Trophoblast cell (in vitro differentiated cells and primary cell): Measurements from ENCODE around the gene AUTS2.
"Not testable (repeated sequence)": the region's sequence is repeated elsewhere in the genome, so short reads cannot be mapped to it uniquely, and the experiment has no call there.

Source experiments
- DNase-seq, 2 donors: peaks; one replicate each; pipeline ENCODE4 v3.0.0-alpha.2; 2016
- H2AFZ ChIP-seq: 2 replicates; pipeline ENCODE4 v1.6.1; 2013; ENCODE audit warnings: low read length, moderate library complexity, mild to moderate bottlenecking; ENCODE audit not compliant: insufficient read depth, poor library complexity
- H2AK5ac ChIP-seq: 2 replicates; pipeline ENCODE4 v1.6.1; 2013; ENCODE audit warnings: mild to moderate bottlenecking, low read length
- H2BK120ac ChIP-seq: 2 replicates; pipeline ENCODE4 v1.6.1; 2013; ENCODE audit warnings: low read length, mild to moderate bottlenecking, moderate library complexity; ENCODE audit not compliant: insufficient read depth, poor library complexity
- H2BK12ac ChIP-seq: 2 replicates; pipeline ENCODE4 v1.6.1; 2013; ENCODE audit warnings: mild to moderate bottlenecking, low read length, moderate library complexity
- H2BK5ac ChIP-seq: 2 replicates; pipeline ENCODE4 v1.6.1; 2013; ENCODE audit warnings: low read length, low read depth, moderate library complexity, mild to moderate bottlenecking; ENCODE audit not compliant: poor library complexity
- H3K14ac ChIP-seq: 2 replicates; pipeline ENCODE4 v1.6.1; 2013; ENCODE audit warnings: mild to moderate bottlenecking, low read length
- H3K18ac ChIP-seq: 2 replicates; pipeline ENCODE4 v1.6.1; 2013; ENCODE audit warnings: mild to moderate bottlenecking, low read length
- H3K23ac ChIP-seq: 2 replicates; pipeline ENCODE4 v1.6.1; 2013; ENCODE audit warnings: low read length
- H3K27ac ChIP-seq: 2 replicates; pipeline ENCODE4 v1.5.1; 2013; ENCODE audit warnings: low read depth, mild to moderate bottlenecking, inconsistent platforms, low read length, moderate library complexity
- H3K27me3 ChIP-seq: 2 replicates; pipeline ENCODE4 v1.6.1; 2013; ENCODE audit warnings: inconsistent platforms, mild to moderate bottlenecking, low read length, moderate library complexity; ENCODE audit not compliant: insufficient read depth
- H3K36me3 ChIP-seq, 2 experiments: 1 replicate in 1 of 2; 2 replicates in 1 of 2; pipeline ENCODE4 v1.6.1; 2013; ENCODE audit warnings: low read length in 2 of 2, mild to moderate bottlenecking in 2 of 2, moderate library complexity in 1 of 2; ENCODE audit not compliant: insufficient read depth in 2 of 2, control insufficient read depth in 1 of 2
- H3K4ac ChIP-seq: 2 replicates; pipeline ENCODE4 v1.6.1; 2013; ENCODE audit warnings: low read depth, mild to moderate bottlenecking, low read length, moderate library complexity
- H3K4me1 ChIP-seq, 2 experiments: 1 replicate in 1 of 2; 2 replicates in 1 of 2; pipeline ENCODE4 v1.6.1; 2013; ENCODE audit warnings: low read length in 2 of 2, mild to moderate bottlenecking in 2 of 2, moderate library complexity in 1 of 2; ENCODE audit not compliant: insufficient read depth in 2 of 2, control insufficient read depth in 1 of 2
- H3K4me2 ChIP-seq: 2 replicates; pipeline ENCODE4 v1.6.1; 2013; ENCODE audit warnings: inconsistent platforms, mild to moderate bottlenecking, low read length, moderate library complexity
- H3K4me3 ChIP-seq: 2 replicates; pipeline ENCODE4 v1.5.1; 2013; ENCODE audit warnings: mild to moderate bottlenecking, low read depth, low read length, inconsistent platforms
- H3K79me1 ChIP-seq: one replicate; pipeline ENCODE4 v1.6.1; 2013; ENCODE audit warnings: low read length
- H3K79me2 ChIP-seq: 2 replicates; pipeline ENCODE4 v1.6.1; 2013; ENCODE audit warnings: low read length, mild to moderate bottlenecking; ENCODE audit not compliant: control insufficient read depth, insufficient read depth, poor library complexity
- H3K9ac ChIP-seq: 2 replicates; pipeline ENCODE4 v1.6.1; 2013; ENCODE audit warnings: mild to moderate bottlenecking, low read length
- H3K9me3 ChIP-seq: 2 replicates; pipeline ENCODE4 v1.6.1; 2013; ENCODE audit warnings: low read depth, mild to moderate bottlenecking, control low read depth, inconsistent platforms, low read length; ENCODE audit not compliant: insufficient read depth
- H4K12ac ChIP-seq: 2 replicates; pipeline ENCODE4 v1.6.1; 2013; ENCODE audit warnings: low read depth, mild to moderate bottlenecking, low read length, moderate library complexity
- H4K8ac ChIP-seq: 2 replicates; pipeline ENCODE4 v1.6.1; 2013; ENCODE audit warnings: low read depth, mild to moderate bottlenecking, low read length, moderate library complexity
- H4K91ac ChIP-seq: one replicate; pipeline ENCODE4 v1.6.1; 2013; ENCODE audit warnings: low read depth, mild to moderate bottlenecking, low read length, moderate library complexity
- WGBS: extraction: QIAGEN DNeasy Blood & Tissue Kit; methylation state at CpG from one replicate; pipeline ENCODE4 v1.1.7; 2013; ENCODE audit warnings: missing lambda C conversion rate; ENCODE audit not compliant: insufficient read length, insufficient coverage; ENCODE audit errors: extremely low coverage; 5-methylcytosine and 5-hydroxymethylcytosine counted together

AUTS2 gene

GRCh38 chr7:70361821-70362220 is 763.5 kb downstream of the AUTS2 start:
- Histone ChIP-seq H3K9ac (no peak overlapping the region), H4K8ac (no peak overlapping the region), H4K91ac (no peak overlapping the region), H2AK5ac (no peak overlapping the region), H3K4me3 (no peak overlapping the region), H3K36me3 (no peaks in the 10 kb centered on the region), H3K23ac (no peak overlapping the region), H3K18ac (no peak overlapping the region), H3K14ac (no peak overlapping the region), H3K9me3 (no peaks in the 10 kb centered on the region), H3K79me2 (no peaks in the 10 kb centered on the region), H3K79me1 (no peaks in the 10 kb centered on the region), H2BK120ac (no peak overlapping the region), H3K4me1 (no peaks in the 10 kb centered on the region), H2AFZ (no peak overlapping the region), H2BK5ac (no peak overlapping the region), H3K27me3 (no peaks in the 10 kb centered on the region), H4K12ac (no peak overlapping the region), H3K4ac (no peak overlapping the region), H3K27ac (no peak overlapping the region), H3K4me2 (no peak overlapping the region), H2BK12ac (no peak overlapping the region)
- no CpG with 5 or more reads among the region's 1 CpG for WGBS
- DNase-seq = no peak

GRCh38 chr7:70364393-70364792 is 766.1 kb downstream of the AUTS2 start:
- not testable (repeated sequence) for H3K9ac ChIP-seq
- no CpG with 5 or more reads among the region's 3 CpGs for WGBS

GRCh38 chr7:70371652-70372051 is 773.4 kb downstream of the AUTS2 start:
- Histone ChIP-seq H3K36me3 (no peaks in the 10 kb centered on the region), H2BK5ac (no peak overlapping the region), H3K9ac (no peak overlapping the region), H3K79me1 (no peaks in the 10 kb centered on the region), H2AK5ac (no peak overlapping the region), H4K8ac (no peak overlapping the region), H4K12ac (no peak overlapping the region), H4K91ac (no peak overlapping the region), H3K4ac (no peak overlapping the region), H3K14ac (no peak overlapping the region), H2AFZ (no peak overlapping the region), H3K4me3 (no peak overlapping the region), H3K9me3 (no peaks in the 10 kb centered on the region), H3K79me2 (no peaks in the 10 kb centered on the region), H3K23ac (no peak overlapping the region), H3K18ac (no peak overlapping the region), H2BK120ac (no peak overlapping the region), H2BK12ac (no peak overlapping the region), H3K4me1 (no peaks in the 10 kb centered on the region), H3K27ac (no peak overlapping the region), H3K27me3 (no peaks in the 10 kb centered on the region), H3K4me2 (no peak overlapping the region)
- no CpG with 5 or more reads among the region's 1 CpG for WGBS
- no peak for DNase-seq

More at GRCh38 chr7:70364393-70364792, 766.1 kb downstream of the AUTS2 start:
- not testable (repeated sequence) for H3K4me1 ChIP-seq, H3K4me3 ChIP-seq, H2AK5ac ChIP-seq, H4K12ac ChIP-seq, H2BK120ac ChIP-seq, H4K91ac ChIP-seq, DNase-seq, H3K4me2 ChIP-seq, H3K23ac ChIP-seq, H3K14ac ChIP-seq, H3K79me1 ChIP-seq, H3K18ac ChIP-seq, H4K8ac ChIP-seq, H3K4ac ChIP-seq, H3K36me3 ChIP-seq, H3K27ac ChIP-seq, H2AFZ ChIP-seq, H2BK5ac ChIP-seq, H3K27me3 ChIP-seq, H2BK12ac ChIP-seq, H3K79me2 ChIP-seq, H3K9me3 ChIP-seq

GRCh38 chr7:70372768-70373515 is 774.7 kb downstream of the AUTS2 start:
- Histone ChIP-seq H3K4ac (no peak overlapping the region), H3K4me1 (no peaks in the 10 kb centered on the region), H2BK120ac (no peak overlapping the region), H2AK5ac (no peak overlapping the region), H3K14ac (no peak overlapping the region), H4K91ac (no peak overlapping the region), H3K27ac (no peak overlapping the region), H3K18ac (no peak overlapping the region), H2AFZ (no peak overlapping the region), H3K23ac (no peak overlapping the region), H3K9me3 (no peaks in the 10 kb centered on the region), H3K27me3 (no peaks in the 10 kb centered on the region), H3K36me3 (no peaks in the 10 kb centered on the region), H2BK12ac (no peak overlapping the region), H3K4me3 (no peak overlapping the region), H3K4me2 (no peak overlapping the region), H4K8ac (no peak overlapping the region), H2BK5ac (no peak overlapping the region), H3K9ac (no peak overlapping the region), H3K79me1 (no peaks in the 10 kb centered on the region), H3K79me2 (no peaks in the 10 kb centered on the region), H4K12ac (no peak overlapping the region)
- WGBS = no CpG with 5 or more reads among the region's 6 CpGs
- no peak for DNase-seq
